KMS-11 (cell line): ENCODE data around the gene IL17C.

Experiments used
- H2AFZ ChIP-seq: fragments of 200-600 bp; sonication (generic); 2 replicates; pipeline ENCODE4 v1.6.1; 2016; ENCODE audit warnings: antibody characterized with exemption, mixed run types, low read depth
- H3K27ac ChIP-seq: fragments of 200-600 bp; sonication (generic); 2 replicates; pipeline ENCODE4 v1.6.1; 2016; ENCODE audit warnings: mild to moderate bottlenecking, mixed run types
- H3K27me3 ChIP-seq: fragments of 200-600 bp; sonication (generic); 2 replicates; pipeline ENCODE4 v1.6.1; 2017; ENCODE audit warnings: mild to moderate bottlenecking, low read depth, mixed run types, moderate library complexity; ENCODE audit not compliant: insufficient read depth
- H3K36me3 ChIP-seq: fragments of 200-600 bp; sonication (generic); 2 replicates; pipeline ENCODE4 v1.6.1; 2017; ENCODE audit warnings: mild to moderate bottlenecking, mixed run types; ENCODE audit not compliant: insufficient read depth
- H3K4me1 ChIP-seq: fragments of 200-600 bp; sonication (generic); 2 replicates; pipeline ENCODE4 v1.6.1; 2016; ENCODE audit warnings: mild to moderate bottlenecking, low read depth, mixed run types; ENCODE audit not compliant: poor library complexity, severe bottlenecking
- H3K4me2 ChIP-seq: fragments of 200-600 bp; sonication (generic); 2 replicates; pipeline ENCODE4 v1.7.0; 2016; ENCODE audit warnings: mild to moderate bottlenecking, mixed run types
- H3K4me3 ChIP-seq: fragments of 200-600 bp; sonication (generic); IDR thresholded peaks from 2 replicates; pipeline ENCODE4 v1.6.1; 2017; ENCODE audit warnings: low read depth, low read length, mixed read lengths; ENCODE audit not compliant: insufficient read depth
- H3K79me2 ChIP-seq: fragments of 200-600 bp; sonication (generic); 2 replicates; pipeline ENCODE4 v1.6.1; 2016; ENCODE audit warnings: low read depth, mixed run types; ENCODE audit not compliant: insufficient read depth
- H3K9ac ChIP-seq: fragments of 200-600 bp; sonication (generic); 2 replicates; pipeline ENCODE4 v1.6.1; 2016; ENCODE audit warnings: mild to moderate bottlenecking, mixed run types
- H4K20me1 ChIP-seq: fragments of 200-600 bp; sonication (generic); 2 replicates; pipeline ENCODE4 v1.6.1; 2016; ENCODE audit warnings: mild to moderate bottlenecking, mixed run types; ENCODE audit not compliant: insufficient read depth
- CTCF ChIP-seq: fragments of 200-600 bp; sonication (generic); conservative IDR thresholded peaks from 2 replicates; pipeline ENCODE4 v1.6.1; 2017; ENCODE audit warnings: low read depth, mild to moderate bottlenecking, antibody characterized with exemption, low read length, moderate library complexity, mixed read lengths

The IL17C gene

GRCh38 chr16:88622866-88623265 is 15.5 kb upstream of the IL17C start:
- Histone ChIP-seq H3K79me2 (no peaks in the 10 kb centered on the region), H3K27ac (no peak overlapping the region), H3K36me3 (no peaks in the 10 kb centered on the region; the same call in 1 of the 2 replicates), H4K20me1 (no peaks in the 10 kb centered on the region), H2AFZ (no peak overlapping the region), H3K27me3 (no peaks in the 10 kb centered on the region), H3K9ac (no peak overlapping the region), H3K4me2 (no peak overlapping the region), H3K4me1 (peaks cover 19% of the 10 kb centered on the region), H3K4me3 (no peak overlapping the region)
- TF ChIP-seq CTCF = no peak

- Histone ChIP-seq H4K20me1 (no peaks in the 10 kb centered on the region), H3K9ac (no peak overlapping the region), H3K4me1 (peaks cover 19% of the 10 kb centered on the region), H2AFZ (no peak overlapping the region), H3K79me2 (no peaks in the 10 kb centered on the region), H3K36me3 (no peaks in the 10 kb centered on the region; the same call in 1 of the 2 replicates), H3K4me3 (no peak overlapping the region), H3K27me3 (no peaks in the 10 kb centered on the region), H3K4me2 (no peak overlapping the region), H3K27ac (no peak overlapping the region)
- TF ChIP-seq CTCF = no peak
Measured at GRCh38 chr16:88623858-88624257, 14.5 kb upstream of the IL17C start.

GRCh38 chr16:88624481-88624880 is 13.9 kb upstream of the IL17C start:
- H3K4me1 ChIP-seq = peaks cover 13% of the 10 kb centered on the region
- H3K4me3 ChIP-seq = no peak overlapping the region
- no peak for TF ChIP-seq CTCF
- no peaks in the 10 kb centered on the region for H3K79me2 ChIP-seq
- H4K20me1 ChIP-seq = no peaks in the 10 kb centered on the region
- no peak overlapping the region for H3K27ac ChIP-seq
- H3K27me3 ChIP-seq = no peaks in the 10 kb centered on the region
- H3K36me3 ChIP-seq = no peaks in the 10 kb centered on the region; the same call in 1 of the 2 replicates
- H3K4me2 ChIP-seq = no peak overlapping the region
- H2AFZ ChIP-seq = no peak overlapping the region
- H3K9ac ChIP-seq = no peak overlapping the region

GRCh38 chr16:88624977-88625576 is 13.3 kb upstream of the IL17C start:
- Histone ChIP-seq H3K4me3 (no peak overlapping the region), H3K4me1 (peaks cover 7% of the 10 kb centered on the region), H3K27ac (no peak overlapping the region), H4K20me1 (no peaks in the 10 kb centered on the region), H2AFZ (no peak overlapping the region), H3K79me2 (no peaks in the 10 kb centered on the region), H3K9ac (no peak overlapping the region), H3K4me2 (no peak overlapping the region), H3K36me3 (no peaks in the 10 kb centered on the region; the same call in 1 of the 2 replicates), H3K27me3 (no peaks in the 10 kb centered on the region)
- no peak for TF ChIP-seq CTCF
